ENCODE measurements around the gene ZNHIT6. TPM values are rescaled to one million over a fixed set of nuclear protein-coding genes. Genes with fewer than 3 reads are reported as not detected.
"Not testable (repeated sequence)": the region's sequence is repeated elsewhere in the genome, so short reads cannot be mapped to it uniquely, and the experiment has no call there.

Gene ZNHIT6
- polyA plus RNA-seq, 4 donors: 2.5 to 25.3 (median 6.5) TPM

- H3K9me3 ChIP-seq (ENCODE audit: control insufficient read depth in 2 of 2, insufficient read depth in 1 of 2, low read depth in 1 of 2, low read length in 1 of 2): peaks cover 0 to 21% of the 10 kb centered on the region in 2 donors
- H3K4me1 ChIP-seq (ENCODE audit: control insufficient read depth in 3 of 3, insufficient read depth in 2 of 3, low read depth in 1 of 3, low read length in 2 of 3); DNase-seq; H3K27ac ChIP-seq (ENCODE audit: low read depth in 1 of 3, low read length in 2 of 3); FAIRE-seq; H3K36me3 ChIP-seq (ENCODE audit: control insufficient read depth in 3 of 3, insufficient read depth in 2 of 3, low read depth in 1 of 3, low read length in 3 of 3); H3K4me3 ChIP-seq (ENCODE audit: low read depth in 1 of 3, low read length in 3 of 3); H3K27me3 ChIP-seq (ENCODE audit: control insufficient read depth in 3 of 3, insufficient read depth in 3 of 3, low read length in 3 of 3): not testable (repeated sequence)
- 81 to 86% (median 84%) methylated on average over 23 to 24 of the region's 24 CpGs for WGBS, 3 donors
These were observed 66.4 kb downstream of the ZNHIT6 start for GRCh38 chr1:85641598-85642556.

- H3K9me3 ChIP-seq (ENCODE audit: control insufficient read depth in 2 of 2, insufficient read depth in 1 of 2, low read depth in 1 of 2, low read length in 1 of 2): peaks cover 0 to 28% of the 10 kb centered on the region in 2 donors
- not testable (repeated sequence) for H3K4me3 ChIP-seq (ENCODE audit: low read depth in 1 of 3, low read length in 3 of 3); H3K36me3 ChIP-seq (ENCODE audit: control insufficient read depth in 3 of 3, insufficient read depth in 2 of 3, low read depth in 1 of 3, low read length in 3 of 3); H3K4me1 ChIP-seq (ENCODE audit: control insufficient read depth in 3 of 3, insufficient read depth in 2 of 3, low read depth in 1 of 3, low read length in 2 of 3); H3K27me3 ChIP-seq (ENCODE audit: control insufficient read depth in 3 of 3, insufficient read depth in 3 of 3, low read length in 3 of 3); H3K27ac ChIP-seq (ENCODE audit: low read depth in 1 of 3, low read length in 2 of 3); DNase-seq; FAIRE-seq
- 92 to 98% (median 98%) methylated on average over 7 of the region's 7 CpGs for WGBS, 3 donors
These were observed 68.3 kb downstream of the ZNHIT6 start for GRCh38 chr1:85639920-85640319.

- no peaks in the 10 kb centered on the region for H3K27me3 ChIP-seq (ENCODE audit: control insufficient read depth in 3 of 3, insufficient read depth in 3 of 3, low read length in 3 of 3)
- H3K9me3 ChIP-seq (ENCODE audit: control insufficient read depth in 2 of 2, insufficient read depth in 1 of 2, low read depth in 1 of 2, low read length in 1 of 2): peaks cover 0 to 28% of the 10 kb centered on the region in 2 donors
- no peak for FAIRE-seq
- no peak overlapping the region for H3K4me3 ChIP-seq (ENCODE audit: low read depth in 1 of 3, low read length in 3 of 3)
- no peaks in the 10 kb centered on the region for H3K4me1 ChIP-seq (ENCODE audit: control insufficient read depth in 3 of 3, insufficient read depth in 2 of 3, low read depth in 1 of 3, low read length in 2 of 3)
- WGBS, 3 donors: 54 to 77% (median 59%) methylated on average over 1 of the region's 1 CpG
- no peak overlapping the region for H3K27ac ChIP-seq (ENCODE audit: low read depth in 1 of 3, low read length in 2 of 3)
- no peak for DNase-seq
- peaks cover 0 to 7% (median 1%) of the 10 kb centered on the region in 3 donors for H3K36me3 ChIP-seq (ENCODE audit: control insufficient read depth in 3 of 3, insufficient read depth in 2 of 3, low read depth in 1 of 3, low read length in 3 of 3)
These were observed 69.8 kb downstream of the ZNHIT6 start for GRCh38 chr1:85638412-85638811.

- Histone ChIP-seq H3K4me3 (ENCODE audit: low read depth in 1 of 3, low read length in 3 of 3) (no peak overlapping the region), H3K27ac (ENCODE audit: low read depth in 1 of 3, low read length in 2 of 3) (no peak overlapping the region), H3K4me1 (ENCODE audit: control insufficient read depth in 3 of 3, insufficient read depth in 2 of 3, low read depth in 1 of 3, low read length in 2 of 3) (no peaks in the 10 kb centered on the region), H3K27me3 (ENCODE audit: control insufficient read depth in 3 of 3, insufficient read depth in 3 of 3, low read length in 3 of 3) (no peaks in the 10 kb centered on the region), H3K9me3 (ENCODE audit: control insufficient read depth in 2 of 2, insufficient read depth in 1 of 2, low read depth in 1 of 2, low read length in 1 of 2) (no peaks in the 10 kb centered on the region), H3K36me3 (ENCODE audit: control insufficient read depth in 3 of 3, insufficient read depth in 2 of 3, low read depth in 1 of 3, low read length in 3 of 3) (peaks cover 0 to 2% (median 1%) of the 10 kb centered on the region in 3 donors)
- no peak for FAIRE-seq
- 97 to 99% (median 98%) methylated on average over 2 of the region's 2 CpGs for WGBS, 3 donors
- no peak for DNase-seq
These were observed 77.7 kb downstream of the ZNHIT6 start for GRCh38 chr1:85630493-85630892.

- 73 to 85% (median 77%) methylated on average over 2 of the region's 2 CpGs for WGBS, 3 donors
- no peaks in the 10 kb centered on the region for H3K27me3 ChIP-seq (ENCODE audit: control insufficient read depth in 3 of 3, insufficient read depth in 3 of 3, low read length in 3 of 3)
- FAIRE-seq: no peak
- H3K36me3 ChIP-seq (ENCODE audit: control insufficient read depth in 3 of 3, insufficient read depth in 2 of 3, low read depth in 1 of 3, low read length in 3 of 3): peaks cover 0 to 2% (median 0%) of the 10 kb centered on the region in 3 donors
- no peak for DNase-seq
- H3K4me3 ChIP-seq (ENCODE audit: low read depth in 1 of 3, low read length in 3 of 3): no peak overlapping the region
- H3K27ac ChIP-seq (ENCODE audit: low read depth in 1 of 3, low read length in 2 of 3): peak overlapping the region in 1 of 3 donors; percentile 52
- no peaks in the 10 kb centered on the region for H3K4me1 ChIP-seq (ENCODE audit: control insufficient read depth in 3 of 3, insufficient read depth in 2 of 3, low read depth in 1 of 3, low read length in 2 of 3)
- no peaks in the 10 kb centered on the region for H3K9me3 ChIP-seq (ENCODE audit: control insufficient read depth in 2 of 2, insufficient read depth in 1 of 2, low read depth in 1 of 2, low read length in 1 of 2)
These were observed 78.7 kb downstream of the ZNHIT6 start for GRCh38 chr1:85629532-85629920.

GRCh38 chr1:85628791-85629531, 79.3 kb downstream of the ZNHIT6 start:
- WGBS, 3 donors: 74 to 85% (median 82%) methylated on average over 9 of the region's 9 CpGs
- Histone ChIP-seq H3K4me1 (ENCODE audit: control insufficient read depth in 3 of 3, insufficient read depth in 2 of 3, low read depth in 1 of 3, low read length in 2 of 3) (no peaks in the 10 kb centered on the region), H3K36me3 (ENCODE audit: control insufficient read depth in 3 of 3, insufficient read depth in 2 of 3, low read depth in 1 of 3, low read length in 3 of 3) (peaks cover 0 to 2% (median 0%) of the 10 kb centered on the region in 3 donors), H3K27ac (ENCODE audit: low read depth in 1 of 3, low read length in 2 of 3) (peak overlapping the region in 2 of 3 donors; percentile 50 to 52), H3K4me3 (ENCODE audit: low read depth in 1 of 3, low read length in 3 of 3) (no peak overlapping the region), H3K9me3 (ENCODE audit: control insufficient read depth in 2 of 2, insufficient read depth in 1 of 2, low read depth in 1 of 2, low read length in 1 of 2) (no peaks in the 10 kb centered on the region), H3K27me3 (ENCODE audit: control insufficient read depth in 3 of 3, insufficient read depth in 3 of 3, low read length in 3 of 3) (no peaks in the 10 kb centered on the region)
- FAIRE-seq (no peak), DNase-seq (peak in 1 of 2 donors; percentile 7)

- Histone ChIP-seq H3K4me3 (ENCODE audit: low read depth in 1 of 3, low read length in 3 of 3) (no peak overlapping the region), H3K9me3 (ENCODE audit: control insufficient read depth in 2 of 2, insufficient read depth in 1 of 2, low read depth in 1 of 2, low read length in 1 of 2) (peaks cover 0 to 11% of the 10 kb centered on the region in 2 donors), H3K36me3 (ENCODE audit: control insufficient read depth in 3 of 3, insufficient read depth in 2 of 3, low read depth in 1 of 3, low read length in 3 of 3) (peaks cover 0 to 2% (median 0%) of the 10 kb centered on the region in 3 donors), H3K27ac (ENCODE audit: low read depth in 1 of 3, low read length in 2 of 3) (no peak overlapping the region), H3K27me3 (ENCODE audit: control insufficient read depth in 3 of 3, insufficient read depth in 3 of 3, low read length in 3 of 3) (no peaks in the 10 kb centered on the region), H3K4me1 (ENCODE audit: control insufficient read depth in 3 of 3, insufficient read depth in 2 of 3, low read depth in 1 of 3, low read length in 2 of 3) (no peaks in the 10 kb centered on the region)
- DNase-seq (no peak), FAIRE-seq (no peak)
These were observed 81.4 kb downstream of the ZNHIT6 start for GRCh38 chr1:85626818-85627217.

- H3K27me3 ChIP-seq (ENCODE audit: control insufficient read depth in 3 of 3, insufficient read depth in 3 of 3, low read length in 3 of 3): no peaks in the 10 kb centered on the region
- peaks cover 0 to 14% of the 10 kb centered on the region in 2 donors for H3K9me3 ChIP-seq (ENCODE audit: control insufficient read depth in 2 of 2, insufficient read depth in 1 of 2, low read depth in 1 of 2, low read length in 1 of 2)
- H3K4me1 ChIP-seq (ENCODE audit: control insufficient read depth in 3 of 3, insufficient read depth in 2 of 3, low read depth in 1 of 3, low read length in 2 of 3): no peaks in the 10 kb centered on the region
- H3K4me3 ChIP-seq (ENCODE audit: low read depth in 1 of 3, low read length in 3 of 3): no peak overlapping the region
- DNase-seq: no peak
- 92 to 95% (median 93%) methylated on average over 4 of the region's 4 CpGs for WGBS, 3 donors
- no peak overlapping the region for H3K27ac ChIP-seq (ENCODE audit: low read depth in 1 of 3, low read length in 2 of 3)
- H3K36me3 ChIP-seq (ENCODE audit: control insufficient read depth in 3 of 3, insufficient read depth in 2 of 3, low read depth in 1 of 3, low read length in 3 of 3): peaks cover 0 to 2% (median 0%) of the 10 kb centered on the region in 3 donors
- no peak for FAIRE-seq
These were observed 83.9 kb downstream of the ZNHIT6 start for GRCh38 chr1:85624361-85624760.
